ENCODE results near the gene ADAMTSL2. TPM values are rescaled to one million over a fixed set of nuclear protein-coding genes. Genes with fewer than 3 reads are reported as not detected.

ADAMTSL2 gene
- polyA plus RNA-seq, 1 donor (not counting 4 experiments of a cell fraction or from before 2014, with no cell fraction given), result not detected

DNA sequence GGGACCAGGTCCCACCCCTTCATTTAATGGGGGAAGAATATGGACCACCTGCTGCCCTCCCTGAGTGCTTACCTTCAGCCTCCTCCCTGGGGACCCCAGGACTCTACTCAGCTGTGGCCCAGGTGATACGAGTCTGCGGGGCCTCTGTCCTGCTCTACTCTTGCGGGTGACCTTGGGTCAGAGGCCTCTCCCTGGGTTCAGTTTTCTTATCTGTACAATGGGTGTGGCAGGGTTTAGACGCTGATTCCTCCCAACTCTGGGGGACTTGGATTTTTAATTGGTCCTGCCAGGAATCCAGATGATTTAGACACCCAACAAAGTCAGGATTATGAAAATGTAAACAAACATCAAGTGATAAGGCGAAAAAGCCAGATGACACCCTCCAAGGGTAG lies 49.7 kb downstream of the ADAMTSL2 start:
- Histone ChIP-seq H4K20me1 (ENCODE audit: control insufficient read depth, extremely low read depth, insufficient read depth, low read length) (no peaks in the 10 kb centered on the region), H3K36me3 (ENCODE audit: control insufficient read depth in 2 of 2, extremely low read depth in 1 of 2, insufficient read depth in 2 of 2, low read length in 2 of 2) (no peaks in the 10 kb centered on the region), H3K27ac (ENCODE audit: control insufficient read depth, insufficient read depth, low read length) (no peak overlapping the region), H3K27me3 (ENCODE audit: control insufficient read depth, extremely low read depth, insufficient read depth, low read length) (peaks cover 49% of the 10 kb centered on the region), H3K9me3 (ENCODE audit: control insufficient read depth, low read depth, low read length) (peaks cover 4% of the 10 kb centered on the region), H3K9me1 (ENCODE audit: control insufficient read depth, extremely low read depth, insufficient read depth, low read length) (no peaks in the 10 kb centered on the region), H2AFZ (ENCODE audit: control insufficient read depth, low read length) (no peak overlapping the region), H3K79me2 (ENCODE audit: control insufficient read depth, insufficient read depth, low read length) (no peaks in the 10 kb centered on the region), H3K9ac (ENCODE audit: control insufficient read depth, extremely low read depth, insufficient read depth, low read length) (no peak overlapping the region), H3K4me3 (ENCODE audit: control insufficient read depth in 2 of 3, extremely low read depth in 1 of 3, insufficient read depth in 2 of 3, low read depth in 1 of 3, low read length in 3 of 3) (no peak overlapping the region), H3K4me1 (ENCODE audit: control insufficient read depth, extremely low read depth, insufficient read depth, low read length) (no peaks in the 10 kb centered on the region), H3K4me2 (ENCODE audit: control insufficient read depth, extremely low read depth, insufficient read depth, low read depth, low read length) (no peak overlapping the region)
- no peak for TF ChIP-seq EZH2 (IDR thresholded peaks at IDR 0.05; ENCODE audit: low read length)
- TF ChIP-seq, protein P1, sequence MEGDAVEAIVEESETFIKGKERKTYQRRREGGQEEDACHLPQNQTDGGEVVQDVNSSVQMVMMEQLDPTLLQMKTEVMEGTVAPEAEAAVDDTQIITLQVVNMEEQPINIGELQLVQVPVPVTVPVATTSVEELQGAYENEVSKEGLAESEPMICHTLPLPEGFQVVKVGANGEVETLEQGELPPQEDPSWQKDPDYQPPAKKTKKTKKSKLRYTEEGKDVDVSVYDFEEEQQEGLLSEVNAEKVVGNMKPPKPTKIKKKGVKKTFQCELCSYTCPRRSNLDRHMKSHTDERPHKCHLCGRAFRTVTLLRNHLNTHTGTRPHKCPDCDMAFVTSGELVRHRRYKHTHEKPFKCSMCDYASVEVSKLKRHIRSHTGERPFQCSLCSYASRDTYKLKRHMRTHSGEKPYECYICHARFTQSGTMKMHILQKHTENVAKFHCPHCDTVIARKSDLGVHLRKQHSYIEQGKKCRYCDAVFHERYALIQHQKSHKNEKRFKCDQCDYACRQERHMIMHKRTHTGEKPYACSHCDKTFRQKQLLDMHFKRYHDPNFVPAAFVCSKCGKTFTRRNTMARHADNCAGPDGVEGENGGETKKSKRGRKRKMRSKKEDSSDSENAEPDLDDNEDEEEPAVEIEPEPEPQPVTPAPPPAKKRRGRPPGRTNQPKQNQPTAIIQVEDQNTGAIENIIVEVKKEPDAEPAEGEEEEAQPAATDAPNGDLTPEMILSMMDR (optimal IDR thresholded peaks at IDR 0.05 in 1 of 3, IDR thresholded peaks at IDR 0.05 in 1 of 3, conservative IDR thresholded peaks at IDR 0.05 in 1 of 3; ENCODE audit: extremely low read depth in 1 of 3, insufficient read depth in 2 of 3, low read length in 3 of 3), result no peak
- FAIRE-seq, result no peak
- DNase-seq (ENCODE audit: low read depth, low spot score), result no peak
- dilution Hi-C loops (cut with MboI; ENCODE audit: extremely low pct_ligation_motif_present, low sequenced_read_pairs), result no loop called here

DNA sequence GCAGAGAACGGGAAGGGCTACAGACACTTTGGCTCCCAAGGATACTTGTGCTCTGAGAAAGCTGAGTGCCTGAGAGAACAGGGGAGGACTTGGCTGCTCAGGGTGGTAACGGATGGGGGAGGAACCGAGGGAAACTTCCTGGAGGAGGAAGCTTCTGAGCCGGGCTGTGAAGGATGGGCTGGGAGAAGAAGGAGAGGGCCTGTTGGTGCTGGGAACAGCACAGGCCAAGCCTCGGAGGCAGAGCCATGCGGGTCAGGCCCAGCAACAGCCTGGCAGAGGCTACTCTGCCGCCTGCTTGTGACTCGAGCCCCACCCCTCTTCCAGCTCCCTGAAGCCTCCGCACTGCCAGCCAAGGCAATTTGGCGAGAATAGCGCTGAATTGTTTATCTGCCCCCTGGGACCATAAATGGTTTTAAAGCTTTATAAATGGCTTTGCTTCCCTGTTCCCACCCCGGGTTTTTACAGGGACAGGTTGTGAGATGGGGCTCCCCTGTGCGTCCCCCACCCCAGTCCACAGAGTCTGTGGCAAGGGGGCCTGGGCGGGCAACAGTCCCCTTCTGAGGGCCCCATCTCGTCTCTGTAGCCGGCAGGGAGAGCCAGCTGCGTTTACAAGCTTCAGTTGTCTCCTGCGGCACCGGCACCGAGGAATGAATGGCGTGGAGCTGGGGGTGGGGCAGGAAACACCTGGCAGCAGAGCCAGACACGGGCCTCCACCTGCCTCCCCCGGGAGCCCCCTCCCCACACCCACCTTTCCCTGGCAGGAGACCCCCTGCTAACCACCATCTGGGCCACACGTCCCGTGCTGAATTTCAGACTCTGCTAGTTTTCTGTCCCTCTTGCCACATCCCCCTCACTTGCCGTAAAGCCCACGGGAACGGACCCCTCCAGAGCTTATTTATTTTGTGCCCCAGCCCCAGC lies 50.3 kb downstream of the ADAMTSL2 start:
- Histone ChIP-seq H3K27me3 (ENCODE audit: control insufficient read depth, extremely low read depth, insufficient read depth, low read length) (peaks cover 43% of the 10 kb centered on the region), H3K4me3 (ENCODE audit: control insufficient read depth in 2 of 3, extremely low read depth in 1 of 3, insufficient read depth in 2 of 3, low read depth in 1 of 3, low read length in 3 of 3) (no peak overlapping the region), H3K9me1 (ENCODE audit: control insufficient read depth, extremely low read depth, insufficient read depth, low read length) (no peaks in the 10 kb centered on the region), H3K27ac (ENCODE audit: control insufficient read depth, insufficient read depth, low read length) (no peak overlapping the region), H2AFZ (ENCODE audit: control insufficient read depth, low read length) (no peak overlapping the region), H3K36me3 (ENCODE audit: control insufficient read depth in 2 of 2, extremely low read depth in 1 of 2, insufficient read depth in 2 of 2, low read length in 2 of 2) (no peaks in the 10 kb centered on the region), H4K20me1 (ENCODE audit: control insufficient read depth, extremely low read depth, insufficient read depth, low read length) (no peaks in the 10 kb centered on the region), H3K4me2 (ENCODE audit: control insufficient read depth, extremely low read depth, insufficient read depth, low read depth, low read length) (no peak overlapping the region), H3K9ac (ENCODE audit: control insufficient read depth, extremely low read depth, insufficient read depth, low read length) (no peak overlapping the region), H3K9me3 (ENCODE audit: control insufficient read depth, low read depth, low read length) (peaks cover 4% of the 10 kb centered on the region), H3K79me2 (ENCODE audit: control insufficient read depth, insufficient read depth, low read length) (no peaks in the 10 kb centered on the region), H3K4me1 (ENCODE audit: control insufficient read depth, extremely low read depth, insufficient read depth, low read length) (no peaks in the 10 kb centered on the region)
- DNase-seq (ENCODE audit: low read depth, low spot score) (no peak), FAIRE-seq (no peak)
- peak; percentile 45 for TF ChIP-seq EZH2 (IDR thresholded peaks at IDR 0.05; ENCODE audit: low read length)
- TF ChIP-seq, protein P1 (optimal IDR thresholded peaks at IDR 0.05 in 1 of 3, IDR thresholded peaks at IDR 0.05 in 1 of 3, conservative IDR thresholded peaks at IDR 0.05 in 1 of 3; ENCODE audit: extremely low read depth in 1 of 3, insufficient read depth in 2 of 3, low read length in 3 of 3), result no peak
- dilution Hi-C loops (cut with MboI; ENCODE audit: extremely low pct_ligation_motif_present, low sequenced_read_pairs), result no loop called here
